Karpas-422 (cell line): Measurements from ENCODE around the gene MARVELD2. TPM values are rescaled to one million over a fixed set of nuclear protein-coding genes. Genes with fewer than 3 reads are reported as not detected.
"Not testable (repeated sequence)": the region's sequence is repeated elsewhere in the genome, so short reads cannot be mapped to it uniquely, and the experiment has no call there.

Source experiments
- DNase-seq: peaks from one replicate; pipeline ENCODE4 v3.0.0-alpha.2; 2015
- H2AFZ ChIP-seq: fragments of 200-600 bp; sonication (generic); 2 replicates; pipeline ENCODE4 v1.6.1; 2014; ENCODE audit warnings: antibody characterized with exemption, low read length, mixed read lengths
- H3K27ac ChIP-seq: fragments of 200-600 bp; sonication (generic); 2 replicates; pipeline ENCODE4 v1.5.1; 2014; ENCODE audit warnings: mild to moderate bottlenecking, low read length, moderate library complexity
- H3K27me3 ChIP-seq: fragments of 200-600 bp; sonication (generic); 2 replicates; pipeline ENCODE4 v1.6.1; 2014; ENCODE audit warnings: low read length, mixed read lengths
- H3K36me3 ChIP-seq: fragments of 200-600 bp; sonication (generic); 2 replicates; pipeline ENCODE4 v1.6.1; 2014; ENCODE audit warnings: low read length, mixed read lengths; ENCODE audit not compliant: insufficient read depth
- H3K4me1 ChIP-seq: fragments of 200-600 bp; sonication (generic); 2 replicates; pipeline ENCODE4 v1.6.1; 2014; ENCODE audit warnings: mild to moderate bottlenecking, low read length, mixed read lengths
- H3K4me2 ChIP-seq: fragments of 200-600 bp; sonication (generic); 2 replicates; pipeline ENCODE4 v1.6.1; 2014; ENCODE audit warnings: low read length, low read depth, mild to moderate bottlenecking; ENCODE audit not compliant: poor library complexity, severe bottlenecking
- H3K4me3 ChIP-seq: fragments of 200-600 bp; sonication (generic); 2 replicates; pipeline ENCODE4 v1.5.1; 2014; ENCODE audit warnings: mild to moderate bottlenecking, antibody characterized with exemption, low read length, mixed read lengths
- H3K79me2 ChIP-seq: fragments of 200-600 bp; sonication (generic); 2 replicates; pipeline ENCODE4 v1.6.1; 2014; ENCODE audit warnings: mild to moderate bottlenecking, low read length, mixed read lengths
- H3K9ac ChIP-seq: fragments of 200-600 bp; sonication (generic); 2 replicates; pipeline ENCODE4 v1.6.0; 2014; ENCODE audit warnings: low read length
- H3K9me2 ChIP-seq: fragments of 200-600 bp; sonication (generic), shearing (Covaris generic); replicated peaks from 2 replicates; pipeline ENCODE4 v1.6.0; 2014; ENCODE audit warnings: mild to moderate bottlenecking, low read length, moderate library complexity; ENCODE audit not compliant: insufficient read depth
- H3K9me3 ChIP-seq: fragments of 300-700, 200-600 bp; sonication (generic); 2 replicates; pipeline ENCODE4 v1.6.1; 2014; ENCODE audit warnings: low read length, mixed read lengths
- H4K20me1 ChIP-seq: fragments of 200-600 bp; sonication (generic); 2 replicates; pipeline ENCODE4 v1.6.1; 2014; ENCODE audit warnings: mild to moderate bottlenecking, antibody characterized with exemption, low read length, low read depth; ENCODE audit not compliant: insufficient read depth
- total RNA-seq: library from RNA; depleted of rRNA; stranded (reverse); fragments of >200 nt; shearing (Covaris generic); gene quantifications from 2 replicates; pipeline ENCODE4 v1.2.3, GENCODE V29; 2014; ENCODE audit warnings: low replicate concordance; rRNA removed

The MARVELD2 gene, protein sequence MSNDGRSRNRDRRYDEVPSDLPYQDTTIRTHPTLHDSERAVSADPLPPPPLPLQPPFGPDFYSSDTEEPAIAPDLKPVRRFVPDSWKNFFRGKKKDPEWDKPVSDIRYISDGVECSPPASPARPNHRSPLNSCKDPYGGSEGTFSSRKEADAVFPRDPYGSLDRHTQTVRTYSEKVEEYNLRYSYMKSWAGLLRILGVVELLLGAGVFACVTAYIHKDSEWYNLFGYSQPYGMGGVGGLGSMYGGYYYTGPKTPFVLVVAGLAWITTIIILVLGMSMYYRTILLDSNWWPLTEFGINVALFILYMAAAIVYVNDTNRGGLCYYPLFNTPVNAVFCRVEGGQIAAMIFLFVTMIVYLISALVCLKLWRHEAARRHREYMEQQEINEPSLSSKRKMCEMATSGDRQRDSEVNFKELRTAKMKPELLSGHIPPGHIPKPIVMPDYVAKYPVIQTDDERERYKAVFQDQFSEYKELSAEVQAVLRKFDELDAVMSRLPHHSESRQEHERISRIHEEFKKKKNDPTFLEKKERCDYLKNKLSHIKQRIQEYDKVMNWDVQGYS
- total RNA-seq = 0.11 and 0.48 TPM in 2 replicates

DNA sequence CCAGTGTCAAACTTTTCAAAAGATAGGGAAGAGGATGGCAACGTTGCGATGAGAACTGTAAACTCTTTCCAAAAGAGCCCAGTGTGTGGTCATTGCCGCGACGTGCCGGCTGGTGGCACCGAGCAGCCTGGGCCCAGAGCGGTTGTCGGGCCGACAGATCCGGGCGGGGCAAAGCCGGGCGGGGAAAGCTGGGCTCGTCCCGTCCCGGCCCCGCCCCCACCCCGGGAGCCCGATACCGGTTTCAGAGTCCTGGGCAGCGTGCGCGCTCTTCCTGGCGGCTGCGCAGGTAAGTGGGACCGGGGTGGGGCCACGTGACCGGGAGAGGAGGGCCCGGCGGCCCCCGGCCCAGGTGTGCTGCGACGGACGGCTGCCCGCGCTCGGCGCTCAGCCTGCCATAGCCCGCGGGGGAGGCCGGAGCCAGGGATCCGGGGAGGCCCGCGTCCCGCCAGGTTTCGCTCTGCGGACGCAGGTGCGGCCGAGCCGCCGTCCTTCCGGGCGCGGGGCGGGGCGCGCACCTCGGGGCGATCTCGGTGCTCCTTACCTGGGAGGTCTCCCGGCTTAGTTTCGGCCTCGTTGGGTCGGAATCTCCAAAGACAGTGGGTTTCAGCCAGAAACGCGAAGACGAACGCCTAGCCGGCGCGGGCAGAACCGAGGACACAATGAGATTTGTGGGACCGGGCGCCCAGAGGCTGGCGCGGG, at the start of gene MARVELD2:
Gene MARVELD2, plus strand, starts transcription at position 232 of the 699 bp plus-strand sequence. CDS start 4,270 bp downstream, outside the sequence.
- H4K20me1 ChIP-seq = no peaks in the 10 kb centered on the region
- no peaks in the 10 kb centered on the region for H3K27me3 ChIP-seq
- no peaks in the 10 kb centered on the region for H3K9me2 ChIP-seq
- H3K4me3 ChIP-seq = no peak within 1 kb of the TSS
- DNase-seq = peak; percentile 30
- H2AFZ ChIP-seq = no peak within 1 kb of the TSS
- H3K4me2 ChIP-seq = no peak within 1 kb of the TSS
- no peak within 1 kb of the TSS for H3K27ac ChIP-seq
- H3K9me3 ChIP-seq = no peaks in the 10 kb centered on the region
- H3K4me1 ChIP-seq = no peaks in the 10 kb centered on the region
- no peaks in the 10 kb centered on the region for H3K79me2 ChIP-seq
- no peak within 1 kb of the TSS for H3K9ac ChIP-seq
- peaks cover 31% of the 10 kb centered on the region for H3K36me3 ChIP-seq

DNA sequence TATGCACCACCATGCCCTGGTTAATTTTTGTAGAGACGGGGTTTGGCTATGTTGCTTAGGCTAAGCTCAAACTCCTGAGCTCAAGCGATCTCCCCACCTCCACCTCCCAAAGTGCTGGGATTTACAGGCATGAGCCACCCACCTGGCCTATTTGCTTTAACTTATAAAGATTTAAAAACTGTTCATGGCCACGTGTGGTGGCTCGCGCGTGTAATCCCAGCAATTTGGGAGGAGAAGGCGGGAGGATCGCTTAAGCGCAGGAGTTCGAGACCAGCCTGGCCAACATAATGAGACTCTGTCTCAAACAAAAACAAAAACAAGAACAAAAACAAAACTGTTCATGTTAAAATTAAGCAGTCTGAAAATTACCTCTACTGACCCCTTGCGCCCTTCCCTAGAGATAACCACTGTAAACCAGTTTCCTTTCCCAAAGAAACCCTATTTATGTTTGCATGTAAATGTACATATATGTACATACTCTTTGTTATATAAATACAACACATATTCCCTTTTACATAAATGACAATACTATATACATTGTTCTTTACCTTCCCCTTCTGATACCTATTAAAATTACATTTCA, 47.1 kb upstream of the MARVELD2 start:
- no peaks in the 10 kb centered on the region for H3K27me3 ChIP-seq
- H3K79me2 ChIP-seq = peaks cover 98% of the 10 kb centered on the region
- no peak for DNase-seq
- peaks cover 38% of the 10 kb centered on the region for H3K4me1 ChIP-seq
- H3K9me2 ChIP-seq = no peaks in the 10 kb centered on the region
- peaks cover 34% of the 10 kb centered on the region for H3K36me3 ChIP-seq
- H2AFZ ChIP-seq = no peak overlapping the region
- peak overlapping the region; percentile 94 for H3K4me2 ChIP-seq
- peak overlapping the region; percentile 86 for H3K27ac ChIP-seq
- peaks cover 18% of the 10 kb centered on the region; the same call in 1 of the 2 replicates for H4K20me1 ChIP-seq
- peak overlapping the region; percentile 77 for H3K9ac ChIP-seq
- H3K9me3 ChIP-seq = no peaks in the 10 kb centered on the region
- H3K4me3 ChIP-seq = peak overlapping the region; percentile 76

DNA sequence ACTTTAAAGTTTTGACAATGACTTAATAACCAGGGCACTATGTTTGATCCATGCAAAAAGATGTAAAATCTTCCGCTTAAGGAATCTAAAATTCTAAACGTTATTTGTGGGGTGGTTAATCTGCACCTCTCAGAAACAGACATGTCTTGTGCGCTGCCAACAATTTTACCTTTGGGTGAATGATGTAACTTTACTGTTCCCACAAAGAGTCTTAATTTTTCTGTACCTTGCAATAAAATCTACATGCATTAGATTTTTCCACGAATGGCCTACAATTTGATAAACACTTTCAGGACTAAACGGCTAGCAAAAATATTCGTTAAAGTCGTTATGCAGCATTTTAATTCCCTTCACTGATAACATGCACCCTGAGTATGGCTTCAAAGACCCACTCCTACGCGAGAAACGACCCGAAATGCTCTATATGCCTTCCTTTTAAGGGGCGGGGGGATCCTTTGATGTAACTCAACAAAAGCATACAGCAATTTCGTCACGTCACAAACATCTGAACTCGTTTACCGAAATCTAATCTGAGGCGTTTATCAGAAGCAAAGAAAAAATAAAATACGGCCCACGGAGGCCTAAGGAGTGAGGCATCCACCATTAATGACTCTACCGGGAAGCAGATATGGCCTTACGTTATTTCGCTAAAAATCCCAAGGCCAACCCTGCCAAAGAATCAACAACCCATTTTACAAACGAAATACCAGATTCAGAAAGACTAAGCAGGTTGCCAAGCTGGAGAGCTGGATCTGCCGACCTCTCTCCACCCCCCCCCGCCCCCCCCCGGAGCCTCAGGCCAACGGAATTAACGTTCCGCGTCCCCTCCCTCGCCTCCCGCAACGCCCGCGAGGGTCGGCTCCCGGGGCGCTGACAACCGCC, 46.2 kb upstream of the MARVELD2 start:
- Histone ChIP-seq H3K4me1 (peaks cover 46% of the 10 kb centered on the region), H3K36me3 (peaks cover 31% of the 10 kb centered on the region), H3K9me3 (no peaks in the 10 kb centered on the region), H3K4me2 (peak overlapping the region; percentile 94), H3K9me2 (no peaks in the 10 kb centered on the region), H3K27me3 (no peaks in the 10 kb centered on the region), H4K20me1 (peaks cover 18% of the 10 kb centered on the region; the same call in 1 of the 2 replicates), H2AFZ (no peak overlapping the region), H3K27ac (peak overlapping the region; percentile 86), H3K9ac (peak overlapping the region; percentile 77), H3K79me2 (peaks cover 98% of the 10 kb centered on the region), H3K4me3 (peak overlapping the region; percentile 76)
- no peak for DNase-seq

DNA sequence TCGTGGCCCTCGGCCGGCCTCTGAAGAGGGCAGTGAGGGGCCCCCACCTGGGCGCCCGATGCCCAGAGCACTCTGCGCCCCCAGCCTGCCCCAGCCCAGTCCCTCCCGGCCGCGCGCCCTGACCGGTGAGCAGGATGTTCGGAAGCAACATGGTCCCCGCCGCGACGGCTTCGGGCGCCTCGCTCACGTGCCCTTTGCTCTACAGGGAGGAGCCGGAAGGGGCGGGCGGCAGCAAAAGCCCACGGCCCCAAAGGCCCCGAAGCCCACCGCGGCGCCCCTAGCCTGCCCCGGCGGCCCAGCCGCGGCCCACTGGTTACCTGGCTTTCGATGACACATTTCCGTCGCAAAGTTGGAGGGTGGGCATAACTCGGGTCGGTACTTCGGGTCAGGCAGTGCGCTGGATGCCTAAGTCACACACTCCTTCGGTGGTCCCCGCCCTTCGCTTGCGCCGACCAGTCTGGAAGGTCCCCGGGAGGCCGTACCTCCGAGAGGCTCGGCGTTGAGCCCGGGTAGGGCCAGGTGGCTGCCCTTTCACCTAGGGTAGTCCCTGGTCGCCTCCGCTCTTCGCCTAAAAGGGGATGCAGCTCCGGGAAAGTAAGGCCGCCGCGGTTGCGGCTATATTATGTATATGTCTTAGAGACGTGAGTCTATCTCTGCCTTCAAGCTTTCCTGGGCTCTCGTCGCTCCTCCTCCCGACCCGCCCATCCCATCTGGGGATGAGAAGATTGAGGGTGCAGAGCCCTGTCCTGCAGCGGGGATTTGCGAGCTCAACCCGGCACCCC, 45.4 kb upstream of the MARVELD2 start, which contains the start of the genes AK6, RAD17 and TAF9:
Gene AK6, minus strand, starts transcription at position 181 of the 782 bp plus-strand sequence. Its CDS starts 30 bp downstream, at position 151.
Gene RAD17, plus strand, starts transcription at position 479 of the 782 bp plus-strand sequence. CDS start 2,391 bp downstream, outside the sequence.
Gene TAF9, minus strand, starts transcription at position 181 of the 782 bp plus-strand sequence. CDS start 3,783 bp downstream, outside the sequence.
- H3K27me3 ChIP-seq = no peaks in the 10 kb centered on the region
- peak within 1 kb of the TSS; percentile 76 for H3K4me3 ChIP-seq
- H3K9me2 ChIP-seq = no peaks in the 10 kb centered on the region

DNA sequence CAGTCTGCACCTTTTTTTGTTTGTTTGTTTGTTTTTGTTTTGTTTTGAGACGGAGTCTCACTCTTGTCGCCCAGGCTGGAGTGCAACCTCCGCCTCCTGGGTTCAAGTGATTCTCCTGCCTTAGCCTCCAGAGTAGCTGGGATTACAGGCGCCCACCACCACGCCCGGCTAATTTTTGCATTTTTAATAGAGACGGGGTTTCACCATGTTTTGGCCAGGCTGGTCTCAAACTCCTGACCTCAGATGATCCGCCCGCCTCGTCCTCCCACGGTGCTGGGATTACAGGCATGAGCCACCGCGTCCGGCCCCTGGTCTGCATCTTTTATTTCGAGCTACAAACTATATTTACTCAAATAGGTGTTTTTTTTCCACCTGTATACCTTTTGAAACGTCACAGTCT, 44.6 kb upstream of the MARVELD2 start:
- H3K9me3 ChIP-seq, H3K27me3 ChIP-seq, H3K9me2 ChIP-seq, H2AFZ ChIP-seq, DNase-seq: not testable (repeated sequence)
- peak overlapping the region; percentile 77 for H3K9ac ChIP-seq
- H4K20me1 ChIP-seq = peaks cover 18% of the 10 kb centered on the region; the same call in 1 of the 2 replicates
- H3K27ac ChIP-seq = peak overlapping the region; percentile 86; the same call in 1 of the 2 replicates
- H3K4me3 ChIP-seq = peak overlapping the region; percentile 76
- H3K4me2 ChIP-seq = peak overlapping the region; percentile 94
- peaks cover 62% of the 10 kb centered on the region for H3K4me1 ChIP-seq
- peaks cover 94% of the 10 kb centered on the region for H3K79me2 ChIP-seq
- H3K36me3 ChIP-seq = peaks cover 32% of the 10 kb centered on the region

More for the DNA sequence above, 45.4 kb upstream of the MARVELD2 start, which contains the start of the genes AK6, RAD17 and TAF9:
- peaks cover 18% of the 10 kb centered on the region; the same call in 1 of the 2 replicates for H4K20me1 ChIP-seq
- peaks cover 54% of the 10 kb centered on the region for H3K4me1 ChIP-seq
- H3K36me3 ChIP-seq = peaks cover 33% of the 10 kb centered on the region
- peak; percentile 96 for DNase-seq
- peak within 1 kb of the TSS; percentile 94 for H3K4me2 ChIP-seq
- H3K9ac ChIP-seq = peak within 1 kb of the TSS; percentile 77
- H2AFZ ChIP-seq = peak within 1 kb of the TSS; percentile 69; the same call in 1 of the 2 replicates
- peak within 1 kb of the TSS; percentile 86 for H3K27ac ChIP-seq
- H3K79me2 ChIP-seq = peaks cover 96% of the 10 kb centered on the region
- no peaks in the 10 kb centered on the region for H3K9me3 ChIP-seq

DNA sequence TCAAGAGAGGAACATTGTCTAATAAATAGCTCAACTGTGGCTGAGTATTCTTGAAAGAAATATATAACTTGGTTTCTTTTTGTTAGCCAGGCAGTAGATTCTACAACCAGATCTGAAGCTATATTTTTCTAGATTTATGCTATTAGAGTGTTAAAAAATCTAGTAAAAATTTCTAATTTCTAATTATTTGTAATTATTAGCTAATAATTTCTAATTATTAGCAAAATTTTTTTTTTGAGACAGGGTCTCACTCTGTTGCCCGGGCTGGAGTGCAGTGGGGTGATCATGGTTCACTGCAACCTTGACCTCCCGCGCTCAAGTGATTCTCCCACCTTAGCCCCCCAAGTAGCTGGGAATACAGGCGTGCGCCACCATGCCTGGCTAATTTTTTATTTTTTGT, 42.5 kb upstream of the MARVELD2 start:
- H3K9me2 ChIP-seq = no peaks in the 10 kb centered on the region
- H2AFZ ChIP-seq = no peak overlapping the region
- peak overlapping the region; percentile 76 for H3K4me3 ChIP-seq
- no peaks in the 10 kb centered on the region for H3K9me3 ChIP-seq
- peak overlapping the region; percentile 94 for H3K4me2 ChIP-seq
- no peaks in the 10 kb centered on the region for H3K27me3 ChIP-seq
- no peak for DNase-seq
- peak overlapping the region; percentile 64 for H3K9ac ChIP-seq
- no peak overlapping the region for H3K27ac ChIP-seq
- H3K79me2 ChIP-seq = peaks cover 83% of the 10 kb centered on the region
- peaks cover 52% of the 10 kb centered on the region for H3K4me1 ChIP-seq
- H3K36me3 ChIP-seq = peaks cover 30% of the 10 kb centered on the region; the same call in 1 of the 2 replicates
- H4K20me1 ChIP-seq = peaks cover 12% of the 10 kb centered on the region; the same call in 1 of the 2 replicates
